GM21576 (cell line): ENCODE data around the gene HMGB4.

Source experiments
- ATAC-seq: cut with Tn5 transposase; IDR thresholded peaks from one replicate; pipeline ENCODE4 v1.9.1; 2021; ENCODE audit warnings: mild to moderate bottlenecking, moderate library complexity; ENCODE audit not compliant: unreplicated experiment

Gene HMGB4

DNA sequence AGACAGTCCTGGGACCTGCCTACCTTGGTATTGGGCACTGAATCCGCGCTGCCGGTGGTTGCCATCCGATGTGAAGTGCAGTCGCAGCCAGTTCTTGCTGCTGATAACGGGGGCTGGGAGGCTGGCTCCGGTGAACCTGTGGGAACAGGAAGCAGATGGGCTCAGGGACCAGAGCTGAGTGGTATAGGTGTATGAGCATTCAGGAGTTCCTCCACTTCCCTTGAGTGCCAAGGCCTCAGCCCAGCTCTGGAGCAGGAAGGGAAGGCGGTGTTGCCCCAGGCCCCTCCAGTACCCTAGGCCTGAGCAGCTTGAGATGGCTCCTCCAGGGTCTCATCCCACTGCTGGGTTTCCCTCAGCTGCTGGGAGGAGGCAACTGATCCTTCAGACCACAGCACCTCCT is 17.0 kb upstream of the HMGB4 start:
- ATAC-seq, result no peak

DNA sequence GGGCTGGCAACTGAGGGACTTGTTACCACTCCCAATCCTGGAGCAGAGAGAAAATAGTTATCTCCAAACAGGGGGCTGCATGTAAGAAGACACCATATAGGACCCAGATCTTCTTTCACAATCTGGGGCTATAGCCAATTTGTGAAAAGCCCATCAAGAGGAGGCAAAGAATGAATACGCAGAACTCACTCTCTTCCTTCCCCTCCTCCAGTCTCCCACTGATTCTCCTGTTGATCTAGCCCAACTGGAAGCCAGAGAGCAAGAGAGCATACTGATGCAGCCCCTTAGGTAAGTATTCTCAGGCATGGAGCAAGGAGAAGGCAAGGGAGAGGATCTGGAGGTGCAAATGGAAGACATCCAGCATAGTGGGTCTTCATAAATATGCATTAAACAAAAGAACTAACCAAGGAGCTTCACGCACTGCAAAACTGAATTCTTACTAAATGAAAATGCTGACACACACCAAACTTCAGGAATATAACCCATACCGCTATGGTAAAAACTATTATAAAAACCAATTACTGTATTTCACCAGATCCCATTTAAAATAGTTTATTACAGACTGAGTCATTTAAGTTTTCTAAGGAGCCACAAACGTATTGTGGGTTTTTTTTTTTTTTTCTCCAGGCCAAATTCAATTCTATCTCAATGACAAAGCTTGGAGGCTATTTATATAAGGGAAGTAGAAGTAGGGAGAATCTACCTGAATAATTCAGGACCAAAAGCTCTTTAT is 15.5 kb upstream of the HMGB4 start:
- ATAC-seq, result no peak

- no peak for ATAC-seq
These were observed 14.7 kb upstream of the HMGB4 start for GRCh38 chr1:33849211-33849610.

GRCh38 chr1:33850481-33850880 is 13.4 kb upstream of the HMGB4 start:
- no peak for ATAC-seq

GRCh38 chr1:33852711-33853110 is 11.2 kb upstream of the HMGB4 start:
- ATAC-seq, result no peak

DNA sequence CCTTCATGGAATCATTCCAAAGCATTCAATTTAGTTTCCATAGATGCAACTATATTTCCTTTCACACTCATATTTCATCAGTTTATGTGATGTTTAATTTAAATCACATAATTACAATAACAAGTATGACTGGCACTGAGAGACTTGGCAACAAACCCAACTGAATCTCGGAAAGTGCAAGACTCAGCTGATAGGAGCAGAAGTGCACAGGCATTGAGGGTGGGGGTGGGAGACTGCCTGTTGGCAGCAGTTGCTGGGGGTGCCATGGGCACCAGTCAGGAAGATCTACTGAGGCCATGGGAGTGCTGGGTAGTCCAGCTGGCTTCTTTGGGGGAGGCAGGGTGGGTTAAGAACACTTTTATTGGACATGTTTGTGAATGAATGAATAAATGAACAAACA is 10.4 kb upstream of the HMGB4 start:
- no peak for ATAC-seq

GRCh38 chr1:33854091-33854490 is 9.8 kb upstream of the HMGB4 start:
- ATAC-seq, result no peak

DNA sequence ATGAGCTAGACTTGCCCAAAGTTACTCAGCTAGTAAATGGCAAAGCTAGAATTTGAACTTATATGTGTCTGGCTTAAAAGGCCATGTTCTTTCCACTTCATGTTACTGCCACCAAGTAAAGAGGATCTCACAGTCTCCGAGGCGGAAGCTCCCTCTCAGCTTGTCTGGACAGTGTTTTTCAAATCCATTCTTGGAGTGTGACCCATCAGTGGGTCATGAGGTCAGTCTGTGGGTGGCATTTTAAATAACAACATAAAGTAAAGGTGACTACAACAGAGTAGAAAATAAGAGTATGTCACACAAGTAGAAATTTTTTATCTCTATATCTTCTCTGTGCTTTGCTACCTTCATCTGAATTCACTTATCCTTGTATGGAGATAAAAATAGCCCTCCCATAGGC is 3.2 kb upstream of the HMGB4 start:
- no peak for ATAC-seq

DNA sequence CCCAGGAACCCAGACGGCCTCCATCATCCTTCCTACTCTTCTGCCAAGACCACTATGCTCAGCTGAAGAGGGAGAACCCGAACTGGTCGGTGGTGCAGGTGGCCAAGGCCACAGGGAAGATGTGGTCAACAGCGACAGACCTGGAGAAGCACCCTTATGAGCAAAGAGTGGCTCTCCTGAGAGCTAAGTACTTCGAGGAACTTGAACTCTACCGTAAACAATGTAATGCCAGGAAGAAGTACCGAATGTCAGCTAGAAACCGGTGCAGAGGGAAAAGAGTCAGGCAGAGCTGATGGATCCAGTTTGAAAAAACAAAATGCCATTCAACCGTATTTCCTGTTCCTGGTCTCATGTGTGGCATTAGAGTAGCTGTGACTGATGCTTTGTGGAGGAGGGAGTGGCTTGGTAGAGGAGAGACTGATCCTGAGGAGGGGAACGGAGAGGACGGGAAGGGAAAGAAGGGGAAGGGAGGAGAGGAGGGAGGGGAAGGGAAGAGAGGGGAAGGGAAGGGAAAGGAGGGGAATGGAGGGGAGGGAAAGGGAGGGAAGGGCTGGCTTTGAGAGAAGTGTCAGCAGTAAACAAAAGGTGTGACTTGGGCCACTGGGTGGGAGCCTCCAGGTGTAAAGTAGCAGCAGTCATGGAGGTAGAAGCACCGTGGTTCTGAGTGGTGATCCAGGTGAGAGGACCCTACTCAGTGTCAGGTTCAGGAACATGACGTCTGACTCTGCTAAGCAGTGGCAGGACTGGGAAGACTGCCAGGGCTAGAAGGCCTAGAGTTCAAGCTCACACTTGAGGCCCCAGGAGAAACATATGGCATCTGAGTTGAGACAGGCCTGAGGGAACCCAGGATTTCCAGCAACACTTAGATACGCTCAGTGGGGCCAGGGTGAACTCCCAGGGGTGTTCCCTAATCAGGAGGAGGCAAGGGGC is 846 bp downstream of the HMGB4 start:
- no peak for ATAC-seq

DNA sequence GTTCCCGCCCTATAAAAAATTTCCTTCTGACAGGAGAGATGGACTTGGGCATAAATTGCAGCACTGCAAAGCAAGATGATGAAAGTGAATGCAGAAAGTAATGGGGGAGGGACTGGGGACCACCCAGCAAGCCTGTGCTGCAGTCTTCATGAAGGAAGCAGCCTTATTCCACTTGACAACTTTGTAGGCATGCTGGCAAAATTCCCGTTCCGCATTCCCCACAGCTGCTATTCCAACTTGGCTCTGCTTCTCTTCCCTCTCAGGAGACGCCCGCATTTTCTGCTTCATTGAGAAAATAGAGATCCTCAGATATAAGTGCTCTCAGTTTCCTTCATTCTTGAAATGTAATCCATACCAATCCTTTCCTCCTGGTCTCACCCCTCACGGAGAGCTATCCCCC is 2.4 kb downstream of the HMGB4 start:
- ATAC-seq, result no peak

DNA sequence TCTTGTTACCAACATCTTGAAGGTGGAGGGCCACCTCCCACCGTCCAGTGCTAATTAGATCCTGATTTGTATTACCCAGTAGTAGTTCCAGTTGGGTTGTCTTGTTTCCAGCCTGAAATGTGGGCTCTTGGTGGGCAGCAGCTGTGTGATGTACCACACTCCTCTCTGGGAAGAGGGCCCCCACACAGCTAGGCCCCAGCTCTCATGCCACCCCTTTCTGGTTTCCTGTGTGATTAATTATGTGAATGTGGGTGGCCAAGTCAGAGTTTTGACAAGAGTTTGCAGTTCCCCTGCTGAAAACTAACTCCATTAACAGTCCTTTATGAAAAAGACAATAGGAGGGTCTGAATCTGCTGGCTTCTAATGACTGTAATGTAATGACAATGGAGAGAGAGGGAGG is 3.8 kb downstream of the HMGB4 start:
- ATAC-seq, result no peak

DNA sequence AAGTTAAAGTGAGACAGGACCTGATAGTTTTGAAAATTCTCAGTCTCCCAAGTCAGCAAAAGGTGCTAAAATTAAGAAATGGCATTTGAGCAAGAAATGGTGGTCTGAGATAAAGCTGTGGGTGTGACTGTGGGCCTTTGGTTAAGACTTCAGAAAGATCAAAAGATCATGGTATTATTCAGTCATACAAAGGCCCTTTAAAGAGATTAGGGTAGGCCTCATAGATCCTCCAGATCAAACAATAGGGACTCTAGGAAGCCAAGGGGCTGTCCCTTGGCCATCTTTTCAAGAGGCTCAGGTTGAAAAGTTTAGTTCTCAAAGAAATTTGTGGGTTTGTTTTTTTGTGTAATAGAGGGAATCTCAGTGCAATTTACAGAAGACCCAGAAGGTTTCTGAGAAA is 8.4 kb downstream of the HMGB4 start:
- no peak for ATAC-seq

DNA sequence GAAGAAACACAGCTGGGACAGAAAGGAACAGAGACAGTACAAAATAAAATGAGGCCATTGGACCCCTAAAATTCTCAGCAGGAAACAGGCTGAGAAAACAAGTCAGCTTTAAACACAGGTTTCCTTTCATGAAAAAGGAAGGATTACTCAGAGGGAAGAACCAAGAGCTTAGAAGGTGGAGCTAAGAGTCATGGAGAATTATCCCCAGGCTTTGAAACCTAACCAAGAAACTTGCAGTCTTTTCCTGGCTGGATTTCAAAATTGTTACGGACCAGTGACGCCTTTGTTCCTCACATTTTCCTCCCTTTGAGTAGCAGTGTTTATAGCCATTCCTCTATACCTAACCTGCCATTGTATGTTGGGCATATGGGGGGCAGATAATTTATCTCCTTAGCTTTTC is 8.8 kb downstream of the HMGB4 start:
- no peak for ATAC-seq

- no peak for ATAC-seq
These were observed 10.8 kb downstream of the HMGB4 start for GRCh38 chr1:33874636-33875035.

- ATAC-seq, result no peak
These were observed 12.0 kb downstream of the HMGB4 start for GRCh38 chr1:33875862-33876261.

DNA sequence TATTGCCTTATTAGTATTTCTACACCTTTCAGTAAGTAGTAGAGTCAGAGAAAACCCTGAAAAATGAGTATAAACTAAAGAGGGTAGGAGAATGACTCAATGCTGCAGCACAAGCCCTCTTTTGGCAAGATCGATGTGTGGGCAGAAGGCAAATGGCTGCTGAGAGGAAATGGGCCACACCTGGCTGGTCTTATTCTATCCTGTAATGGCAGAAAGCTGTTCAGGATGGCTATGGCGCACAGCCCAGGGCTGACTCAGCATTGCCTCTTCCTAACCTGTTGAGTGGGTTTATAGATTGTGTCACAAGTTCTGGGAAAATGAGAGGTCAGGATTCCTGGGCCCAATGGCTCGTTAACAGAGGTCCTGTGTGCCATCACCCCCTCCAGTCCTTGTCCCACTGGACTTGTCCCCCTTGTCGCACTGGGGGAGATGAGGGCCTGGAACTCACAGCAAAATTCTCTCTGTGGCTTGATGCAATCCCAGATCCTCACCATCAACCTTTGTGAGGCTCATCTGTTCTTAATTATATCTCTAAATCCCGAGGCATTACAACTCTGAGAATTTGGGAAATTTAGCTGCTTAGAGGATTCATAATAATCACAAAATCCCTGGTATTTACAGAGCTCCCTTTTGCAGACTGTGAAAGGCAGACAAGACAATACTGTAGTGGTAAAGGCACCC is 13.2 kb downstream of the HMGB4 start:
- ATAC-seq, result no peak

DNA sequence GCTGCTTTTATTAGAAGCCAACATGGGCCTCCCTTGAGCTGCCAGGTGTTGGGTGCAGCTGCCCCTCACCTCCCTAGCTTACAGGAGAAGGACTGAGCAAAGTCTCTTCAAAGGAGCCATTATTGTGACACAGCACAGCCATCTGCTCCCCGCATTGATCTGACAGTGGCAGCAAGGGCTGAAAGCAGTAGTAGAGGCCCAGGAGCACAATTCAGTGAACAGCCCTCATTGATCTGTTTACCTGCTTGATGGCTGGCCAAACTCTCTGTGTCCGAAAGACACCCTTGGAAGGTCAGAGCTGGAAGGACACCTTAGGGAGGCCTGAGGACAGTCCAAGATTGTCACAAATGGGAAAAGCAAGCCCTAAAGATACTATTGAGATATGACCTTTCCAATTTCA is 14.5 kb downstream of the HMGB4 start:
- ATAC-seq, result no peak

GRCh38 chr1:33880305-33880704 is 16.4 kb downstream of the HMGB4 start:
- ATAC-seq, result no peak

DNA sequence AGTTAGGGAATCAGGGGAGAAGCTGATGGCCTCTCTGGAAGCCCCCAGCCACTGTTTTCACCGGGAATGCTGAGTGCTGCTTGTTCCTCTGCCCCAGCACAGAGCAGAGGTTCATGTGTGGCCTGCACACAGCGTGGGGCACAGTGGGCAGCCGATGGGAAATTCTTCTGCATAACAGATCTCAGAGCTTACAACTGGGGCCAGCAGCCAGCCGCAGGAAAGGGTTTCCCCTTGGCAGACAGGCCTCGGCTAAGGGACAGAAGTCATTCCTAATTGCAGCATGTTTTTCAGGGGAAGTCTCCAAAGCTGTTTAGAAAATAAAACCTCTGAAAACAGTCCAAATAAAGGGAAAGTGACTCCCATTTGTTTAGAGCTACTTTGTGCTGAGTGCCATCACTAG is 22.6 kb downstream of the HMGB4 start:
- ATAC-seq, result no peak

DNA sequence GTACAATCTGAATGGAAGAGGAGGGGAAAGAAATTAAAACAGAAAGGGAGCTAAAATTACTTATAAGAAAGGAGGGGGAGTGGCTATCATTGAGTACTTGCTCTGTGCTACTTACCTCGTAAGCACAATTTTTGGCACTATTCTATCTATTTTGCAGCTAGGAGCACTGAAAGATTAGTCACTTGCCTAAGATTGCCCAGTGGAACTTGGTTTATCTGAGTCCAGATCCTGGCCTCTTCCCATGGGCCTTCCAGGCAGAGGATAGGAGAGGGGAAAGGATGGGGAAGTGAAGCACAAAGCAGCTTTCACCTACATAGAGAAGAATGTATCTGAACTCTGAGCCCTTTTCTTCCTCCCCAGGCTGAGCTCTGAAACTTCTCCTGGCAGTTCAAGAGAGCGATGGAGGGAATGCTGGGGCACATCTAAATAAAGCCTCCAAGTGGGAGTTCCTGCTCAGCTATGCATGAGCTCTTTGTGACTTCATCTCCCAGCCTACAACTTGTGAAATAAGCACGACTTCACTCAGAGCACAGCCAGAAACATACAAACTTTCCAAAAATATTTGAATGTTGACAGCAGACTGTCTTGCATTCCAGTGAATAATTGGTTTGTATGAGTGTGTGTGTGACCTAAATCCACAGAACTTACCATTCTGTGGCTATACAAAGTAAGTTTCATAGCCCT is 29.4 kb downstream of the HMGB4 start:
- no peak for ATAC-seq

GRCh38 chr1:33895396-33895795 is 31.5 kb downstream of the HMGB4 start:
- no peak for ATAC-seq
